ENCODE results near the gene AHNAK. TPM values are rescaled to one million over a fixed set of nuclear protein-coding genes. Genes with fewer than 3 reads are reported as not detected.

AHNAK gene
- total and polyA plus RNA-seq, 2 of the 8 experiments (the other 6 are each of a cell fraction or from before 2014, with no cell fraction given): 2.0 to 5.8 TPM

DNA sequence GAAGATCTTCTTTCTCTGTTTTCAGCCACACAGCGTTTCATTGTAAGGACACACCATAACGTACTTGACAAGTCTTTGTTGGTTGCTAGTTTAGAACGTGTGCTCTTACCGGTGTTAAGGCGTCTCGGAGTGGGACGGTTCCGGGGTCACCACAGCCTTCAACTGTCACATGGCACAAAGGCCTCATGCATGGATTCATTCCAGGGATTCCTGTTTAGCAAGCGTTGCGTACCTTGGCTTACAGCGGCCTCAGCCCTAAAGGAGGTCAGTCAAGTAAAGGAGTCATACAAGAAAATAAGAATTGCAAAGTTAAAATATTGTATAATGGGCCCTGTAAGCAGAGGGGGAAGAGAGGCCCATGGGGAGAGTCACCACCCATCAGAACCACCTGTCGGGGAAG, 130.0 kb downstream of the AHNAK start:
- Histone ChIP-seq H3K23me2 (ENCODE audit: low read depth, low read length) (peaks cover 2% of the 10 kb centered on the region; the same call in 1 of the 2 replicates), H3K4ac (replicated peaks; ENCODE audit: insufficient read length, low read depth, low read length) (no peak overlapping the region), H4K8ac (ENCODE audit: extremely low read depth, insufficient read depth, low read length) (no peak overlapping the region), H3K36me3 (ENCODE audit: control insufficient read depth in 2 of 4, insufficient read depth in 4 of 4, low read length in 3 of 4) (no peaks in the 10 kb centered on the region), H3K9ac (replicated peaks in 1 of 4; ENCODE audit: extremely low read depth in 1 of 4, low read depth in 3 of 4, low read length in 3 of 4) (no peak overlapping the region), H3K79me2 (ENCODE audit: control insufficient read depth in 1 of 2, insufficient read depth in 2 of 2, low read length in 2 of 2) (no peaks in the 10 kb centered on the region), H4K5ac (ENCODE audit: insufficient read length, low read depth, low read length) (no peak overlapping the region), H2AK5ac (ENCODE audit: low read depth, low read length) (no peak overlapping the region), H3K56ac (replicated peaks; ENCODE audit: insufficient read length, low read depth, low read length) (no peak overlapping the region), H3K79me1 (ENCODE audit: low read depth, low read length) (no peaks in the 10 kb centered on the region), H3K4me3 (ENCODE audit: extremely low read depth in 1 of 4, insufficient read depth in 2 of 4, low read depth in 3 of 4, low read length in 4 of 4) (no peak overlapping the region), H3K9me3 (ENCODE audit: insufficient read depth in 2 of 2, low read depth in 1 of 2, low read length in 1 of 2) (no peaks in the 10 kb centered on the region), H3K27me3 (replicated peaks in 1 of 4; ENCODE audit: control insufficient read depth in 3 of 4, extremely low read depth in 1 of 4, insufficient read depth in 3 of 4, low read length in 3 of 4) (no peaks in the 10 kb centered on the region), H3K18ac (ENCODE audit: extremely low read depth, low read length) (no peak overlapping the region), H4K91ac (replicated peaks; ENCODE audit: insufficient read length, low read length) (no peak overlapping the region), H2BK120ac (replicated peaks; ENCODE audit: low read depth, low read length) (no peak overlapping the region), H2BK5ac (ENCODE audit: low read depth, low read length) (no peak overlapping the region), H3K14ac (ENCODE audit: insufficient read length) (no peak overlapping the region), H2BK15ac (ENCODE audit: low read length) (no peak overlapping the region), H4K20me1 (replicated peaks in 1 of 2; ENCODE audit: control insufficient read depth in 1 of 2, insufficient read depth in 2 of 2, low read length in 2 of 2) (no peaks in the 10 kb centered on the region), H3K4me1 (replicated peaks in 1 of 4; ENCODE audit: control insufficient read depth in 3 of 4, insufficient read depth in 4 of 4, low read length in 3 of 4) (0 out of 7 replicates have a peak, but pooled peaks cover 0 to 2% (median 0%) of the 10 kb centered on the region in 4 experiments), H2BK12ac (ENCODE audit: low read depth, low read length) (no peak overlapping the region), H3K27ac (ENCODE audit: low read depth, low read length) (no peak overlapping the region), H2BK20ac (ENCODE audit: low read length) (no peak overlapping the region), H3K23ac (ENCODE audit: insufficient read length) (no peak overlapping the region), H2AFZ (ENCODE audit: low read length) (no peak overlapping the region), H3K4me2 (ENCODE audit: insufficient read depth in 1 of 2, low read depth in 2 of 2, low read length in 2 of 2) (no peak overlapping the region)
- ChIA-PET POLR2A (ENCODE audit: partially characterized antibody) (no interaction called here), CTCF (ENCODE audit: partially characterized antibody) (interaction anchor here (1.2 to 3.8 kb wide), 3 partner anchors 14 to 126 kb away, joined by 3 to 19 read pairs (median 10); no protein-coding TSS in a partner anchor)
- no peak for DNase-seq (ENCODE audit: low read depth in 1 of 2, low spot score in 2 of 2)
- no peak for FAIRE-seq
- 96% methylated on average over 12 of the region's 12 CpGs; no CpG with 5 or more reads in 1 of the 2 experiments for WGBS, 2 experiments (ENCODE audit: extremely low coverage in 1 of 2, insufficient coverage in 1 of 2, insufficient read length in 1 of 2, insufficient replicate concordance in 2 of 2, low coverage in 1 of 2, low lambda C conversion rate in 2 of 2, missing lambda C conversion rate in 1 of 2)
- TF ChIP-seq MAFK (IDR thresholded peaks at IDR 0.05; ENCODE audit: low read depth, low read length) (no peak), SP2 (IDR thresholded peaks at IDR 0.05; ENCODE audit: low read length) (no peak), NRF1 (IDR thresholded peaks at IDR 0.05; ENCODE audit: low read depth, low read length) (no peak), KDM5A (IDR thresholded peaks at IDR 0.05; ENCODE audit: low read length) (no peak), CTBP2 (IDR thresholded peaks at IDR 0.05; ENCODE audit: borderline replicate concordance, insufficient read depth, insufficient read length, low read length) (no peak), BACH1 (IDR thresholded peaks at IDR 0.05; ENCODE audit: low read length) (no peak), RNF2 (IDR thresholded peaks at IDR 0.05; ENCODE audit: borderline replicate concordance, low read depth, low read length, missing control alignments, poor library complexity, severe bottlenecking) (no peak), POLR2AphosphoS5 (IDR thresholded peaks at IDR 0.05; ENCODE audit: low read depth, low read length) (no peak), CBX8 (IDR thresholded peaks at IDR 0.05; ENCODE audit: borderline replicate concordance, low read depth, low read length) (no peak), JUN (IDR thresholded peaks at IDR 0.05; ENCODE audit: low read depth, low read length) (no peak), BCL11A (IDR thresholded peaks at IDR 0.05; ENCODE audit: low read depth in 2 of 2, low read length in 2 of 2) (no peak), TEAD4 (IDR thresholded peaks at IDR 0.05; ENCODE audit: low read depth, low read length) (no peak), SP1 (IDR thresholded peaks at IDR 0.05; ENCODE audit: low read depth, low read length) (no peak)
